ENCODE data around the gene YY1AP1.
"Not testable (repeated sequence)": the region's sequence is repeated elsewhere in the genome, so short reads cannot be mapped to it uniquely, and the experiment has no call there.

YY1AP1 gene

GRCh38 chr1:155696524-155696923, 8.0 kb upstream of the YY1AP1 start:
- TF ChIP-seq CTCF (IDR thresholded peaks at IDR 0.05): no peak
- Histone ChIP-seq H3K27me3 (no peaks in the 10 kb centered on the region), H3K4me1 (ENCODE audit: control insufficient read depth in 1 of 2, insufficient read depth in 1 of 2, low read depth in 1 of 2, low read length in 1 of 2) (no peaks in the 10 kb centered on the region), H3K27ac (no peak overlapping the region), H3K9me3 (no peaks in the 10 kb centered on the region), H3K36me3 (no peaks in the 10 kb centered on the region), H3K4me3 (ENCODE audit: low read depth in 1 of 2, low read length in 1 of 2) (no peak overlapping the region)

DNA sequence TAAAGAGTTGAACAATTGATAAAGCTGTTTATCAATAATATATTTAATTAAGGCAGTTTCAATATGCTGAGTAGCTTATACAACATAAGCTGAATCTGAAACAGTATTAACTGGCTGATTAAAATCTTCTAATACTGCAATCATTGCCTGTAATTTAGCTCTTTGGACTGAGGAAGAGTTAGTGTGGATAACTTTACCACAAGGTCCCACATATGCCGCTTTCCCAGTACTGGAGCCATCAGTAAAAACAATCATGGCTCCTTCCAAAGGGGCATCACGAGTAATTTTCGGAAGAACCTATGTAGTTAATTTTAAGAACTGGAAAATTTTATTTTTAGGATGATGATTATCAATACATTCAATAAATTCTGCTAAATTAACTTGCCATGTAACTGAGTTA, 7.0 kb upstream of the YY1AP1 start:
- H3K27me3 ChIP-seq: no peaks in the 10 kb centered on the region
- no peak overlapping the region for H3K27ac ChIP-seq
- TF ChIP-seq CTCF (IDR thresholded peaks at IDR 0.05): no peak
- H3K4me3 ChIP-seq (ENCODE audit: low read depth in 1 of 2, low read length in 1 of 2): no peak overlapping the region
- H3K36me3 ChIP-seq: no peaks in the 10 kb centered on the region
- no peaks in the 10 kb centered on the region for H3K4me1 ChIP-seq (ENCODE audit: control insufficient read depth in 1 of 2, insufficient read depth in 1 of 2, low read depth in 1 of 2, low read length in 1 of 2)
- no peaks in the 10 kb centered on the region for H3K9me3 ChIP-seq

GRCh38 chr1:155695072-155695471, 6.5 kb upstream of the YY1AP1 start:
- no peak overlapping the region for H3K27ac ChIP-seq
- no peak overlapping the region for H3K4me3 ChIP-seq (ENCODE audit: low read depth in 1 of 2, low read length in 1 of 2)
- H3K4me1 ChIP-seq (ENCODE audit: control insufficient read depth in 1 of 2, insufficient read depth in 1 of 2, low read depth in 1 of 2, low read length in 1 of 2): peaks cover 0 to under 1% of the 10 kb centered on the region in 2 experiments
- H3K27me3 ChIP-seq: no peaks in the 10 kb centered on the region
- TF ChIP-seq CTCF (IDR thresholded peaks at IDR 0.05): no peak
- no peaks in the 10 kb centered on the region for H3K9me3 ChIP-seq
- H3K36me3 ChIP-seq: no peaks in the 10 kb centered on the region

GRCh38 chr1:155694167-155694566, 5.6 kb upstream of the YY1AP1 start:
- Histone ChIP-seq H3K4me1 (ENCODE audit: control insufficient read depth in 1 of 2, insufficient read depth in 1 of 2, low read depth in 1 of 2, low read length in 1 of 2) (peaks cover 6 to 10% of the 10 kb centered on the region in 2 experiments), H3K4me3 (ENCODE audit: low read depth in 1 of 2, low read length in 1 of 2) (no peak overlapping the region), H3K27me3 (no peaks in the 10 kb centered on the region), H3K36me3 (no peaks in the 10 kb centered on the region), H3K9me3 (no peaks in the 10 kb centered on the region), H3K27ac (no peak overlapping the region)
- no peak for TF ChIP-seq CTCF (IDR thresholded peaks at IDR 0.05)

GRCh38 chr1:155691992-155692528, 3.5 kb upstream of the YY1AP1 start:
- Histone ChIP-seq H3K36me3 (no peaks in the 10 kb centered on the region), H3K9me3 (no peaks in the 10 kb centered on the region), H3K4me3 (ENCODE audit: low read depth in 1 of 2, low read length in 1 of 2) (no peak overlapping the region), H3K4me1 (ENCODE audit: control insufficient read depth in 1 of 2, insufficient read depth in 1 of 2, low read depth in 1 of 2, low read length in 1 of 2) (peaks cover 6 to 10% of the 10 kb centered on the region in 2 experiments), H3K27me3 (no peaks in the 10 kb centered on the region), H3K27ac (no peak overlapping the region)
- TF ChIP-seq CTCF (IDR thresholded peaks at IDR 0.05): no peak

- peaks cover 14 to 16% of the 10 kb centered on the region in 2 experiments for H3K4me1 ChIP-seq (ENCODE audit: control insufficient read depth in 1 of 2, insufficient read depth in 1 of 2, low read depth in 1 of 2, low read length in 1 of 2)
- peak within 1 kb of the TSS; percentile 88 to 97 for H3K4me3 ChIP-seq (ENCODE audit: low read depth in 1 of 2, low read length in 1 of 2)
- H3K9me3 ChIP-seq, H3K36me3 ChIP-seq, H3K27me3 ChIP-seq: not testable (repeated sequence)
- peak within 1 kb of the TSS; percentile 99 for H3K27ac ChIP-seq
Observed at GRCh38 chr1:155689081-155689607, 570 bp upstream of the YY1AP1 start, which contains the start of gene DAP3. DAP3 (plus strand) TSS chr1:155689091; CDS start chr1:155709780, 20,689 bp downstream.

GRCh38 chr1:155687705-155688323, 760 bp downstream of the YY1AP1 start:
- not testable (repeated sequence) for H3K9me3 ChIP-seq, H3K36me3 ChIP-seq, H3K27me3 ChIP-seq
- peak overlapping the region; percentile 88 to 97 for H3K4me3 ChIP-seq (ENCODE audit: low read depth in 1 of 2, low read length in 1 of 2)
- H3K4me1 ChIP-seq (ENCODE audit: control insufficient read depth in 1 of 2, insufficient read depth in 1 of 2, low read depth in 1 of 2, low read length in 1 of 2): peaks cover 14 to 16% of the 10 kb centered on the region in 2 experiments
- peak overlapping the region; percentile 99 for H3K27ac ChIP-seq
